Testis (tissue), 3 donors: ENCODE results near the gene PEX19. TPM values are rescaled to one million over a fixed set of nuclear protein-coding genes. Genes with fewer than 3 reads are reported as not detected.

Experiments used
- DNase-seq: peaks from one replicate; pipeline ENCODE4 v3.0.0-alpha.2; 2019
- H3K27ac ChIP-seq, 2 donors: fragments of 200-600 bp; sonication (generic); one replicate each; pipeline ENCODE4 v1.5.1; 2019
- H3K27me3 ChIP-seq: fragments of 200-600 bp; sonication (generic); one replicate; pipeline ENCODE4 v1.5.1; 2019
- H3K36me3 ChIP-seq: fragments of 200-600 bp; sonication (generic); one replicate; pipeline ENCODE4 v1.5.1; 2017; ENCODE audit warnings: low read depth; ENCODE audit errors: missing control alignments
- H3K4me1 ChIP-seq: fragments of 200-600 bp; sonication (generic); one replicate; pipeline ENCODE4 v1.5.1; 2019
- H3K4me3 ChIP-seq, 2 donors: fragments of 200-600 bp; sonication (generic); one replicate each; pipeline ENCODE4 v1.5.1; 2017 to 2019
- H3K9me3 ChIP-seq: fragments of 200-600 bp; sonication (generic); one replicate; pipeline ENCODE4 v1.5.1; 2017
- CTCF ChIP-seq, 3 experiments: fragments of 450-650 bp in 2 of 3; fragments of 200-600 bp in 1 of 3; sonication (generic) in 1 of 3; IDR thresholded peaks; one replicate each; pipeline ENCODE4 v1.5.1; 2016 to 2019; ENCODE audit warnings: antibody characterized with exemption in 3 of 3, mild to moderate bottlenecking in 2 of 3, moderate library complexity in 1 of 3
- POLR2A ChIP-seq: fragments of 450-650 bp; IDR thresholded peaks from one replicate; pipeline ENCODE4 v1.6.1; 2017; ENCODE audit warnings: antibody characterized with exemption, mild to moderate bottlenecking, moderate library complexity
- whole genome bisulfite sequencing, 2 donors: methylation state at CpG; one replicate each; pipeline ENCODE4 v1.1.5; 2018; 5-methylcytosine and 5-hydroxymethylcytosine counted together
- intact Hi-C: fragments of 100-400 bp; cut with DNase I; formaldehyde crosslinking; loops from one replicate; pipeline ENCODE4 v1.15.1; 2023; ENCODE audit warnings: low total_unique reads
- polyA plus RNA-seq: library from polyadenylated mRNA; stranded (reverse); fragments of 350-450 nt; fragmentation: Illumina TruSeq; extraction: RNeasy Lipid Tissue Mini Kit (QIAGEN cat#74804); gene quantifications from one replicate; pipeline ENCODE4 v1.2.3, GENCODE V29; 2014; ENCODE audit warnings: low read depth, low replicate concordance; ENCODE audit not compliant: insufficient read depth
- total RNA-seq, 2 donors: library from RNA; depleted of rRNA; stranded (reverse); fragments of >200 nt; gene quantifications; one replicate each; pipeline ENCODE4 v1.2.3, GENCODE V29; 2016

The PEX19 gene
- total and polyA plus RNA-seq, 3 donors from 2014 or later, result 48.5 to 63.5 (median 56.6) TPM

- TF ChIP-seq CTCF (IDR thresholded peaks at IDR 0.05) (no peak), POLR2A (no peak)
- H3K27me3 ChIP-seq, result no peaks in the 10 kb centered on the region
- H3K36me3 ChIP-seq, result no peaks in the 10 kb centered on the region
- H3K4me3 ChIP-seq, result no peak overlapping the region
- no peak overlapping the region for H3K27ac ChIP-seq
- H3K4me1 ChIP-seq, result no peaks in the 10 kb centered on the region
- intact Hi-C loops, result no loop called here
- DNase-seq, result no peak
- no peaks in the 10 kb centered on the region for H3K9me3 ChIP-seq
- WGBS, 2 donors, result 80 to 92% methylated on average over 1 of the region's 1 CpG
These were observed 13.9 kb downstream of the PEX19 start for GRCh38 chr1:160271025-160271424.

- Histone ChIP-seq H3K27me3 (no peaks in the 10 kb centered on the region), H3K27ac (no peak overlapping the region), H3K4me1 (no peaks in the 10 kb centered on the region), H3K4me3 (no peak overlapping the region), H3K36me3 (no peaks in the 10 kb centered on the region), H3K9me3 (no peaks in the 10 kb centered on the region)
- intact Hi-C loops, result no loop called here
- WGBS, 2 donors, result 81 to 82% methylated on average over 9 to 10 of the region's 10 CpGs
- no peak for DNase-seq
- no peak for TF ChIP-seq POLR2A
- no peak for TF ChIP-seq CTCF (IDR thresholded peaks at IDR 0.05)
These were observed 17.5 kb downstream of the PEX19 start for GRCh38 chr1:160267284-160267991.

- WGBS, 2 donors, result 83 to 86% methylated on average over 4 of the region's 4 CpGs
- intact Hi-C loops, result no loop called here
These were observed 20.1 kb downstream of the PEX19 start for GRCh38 chr1:160264795-160265307.

GRCh38 chr1:160261893-160262794 lies 22.8 kb downstream of the PEX19 start, which contains the start of gene DCAF8:
Gene DCAF8, minus strand, starts transcription at chr1:160262549. Its CDS starts 18,541 bp downstream, at chr1:160244008.
- DNase-seq, result peak; percentile 98
- H3K36me3 ChIP-seq, result no peaks in the 10 kb centered on the region
- H3K27me3 ChIP-seq, result no peaks in the 10 kb centered on the region
- intact Hi-C loops, result no loop called here
- TF ChIP-seq CTCF (IDR thresholded peaks at IDR 0.05) (peak in 1 of 3 experiments; percentile 13), POLR2A (peak; percentile 73)
- H3K27ac ChIP-seq, result peak within 1 kb of the TSS; percentile 97 to 98
- H3K9me3 ChIP-seq, result no peaks in the 10 kb centered on the region
- WGBS, 2 donors, result 0 to 1% methylated on average over 18 to 67 of the region's 67 CpGs
- peak within 1 kb of the TSS; percentile 89 to 98 for H3K4me3 ChIP-seq
- H3K4me1 ChIP-seq, result peaks cover 35% of the 10 kb centered on the region

More at GRCh38 chr1:160264795-160265307, 20.1 kb downstream of the PEX19 start:
- Histone ChIP-seq H3K36me3 (no peaks in the 10 kb centered on the region), H3K4me1 (peaks cover 14% of the 10 kb centered on the region), H3K9me3 (no peaks in the 10 kb centered on the region), H3K27me3 (no peaks in the 10 kb centered on the region), H3K27ac (no peak overlapping the region), H3K4me3 (no peak overlapping the region)
- DNase-seq, result no peak
- TF ChIP-seq POLR2A, result no peak
- no peak for TF ChIP-seq CTCF (IDR thresholded peaks at IDR 0.05)
